Pancreas (tissue), 10 donors: Measurements from ENCODE around the gene MT1E. TPM values are rescaled to one million over a fixed set of nuclear protein-coding genes. Genes with fewer than 3 reads are reported as not detected.

Source experiments
- ATAC-seq, 4 donors: fragments of 200-7000 bp; cut with Tn5 transposase; one replicate each; pipeline versions ENCODE4 v1.8.0 to v1.9.1; 2020; ENCODE audit warnings: mild to moderate bottlenecking in 4 of 4, moderate library complexity in 4 of 4
- DNase-seq, 6 donors: peaks; one replicate each; pipeline ENCODE4 v3.0.0-alpha.2; 2020
- FAIRE-seq: peaks from 2 replicates; lab custom pipeline; 2012; peaks lifted over from hg19 to GRCh38; lab: Jason Lieb, UNC
- H3K27ac ChIP-seq, 4 donors: fragments of 200-600 bp; sonication (generic); 1 replicate in 3 of 4; 2 replicates in 1 of 4; pipeline versions ENCODE4 v1.5.0 to v1.8.0; 2020
- H3K27me3 ChIP-seq, 4 donors: fragments of 200-600 bp; one replicate each; pipeline ENCODE4 v1.8.0; 2021
- H3K36me3 ChIP-seq, 3 donors: fragments of 200-600 bp; sonication (generic) in 1 of 3; one replicate each; pipeline versions ENCODE4 v1.5.0 to v1.8.0; 2020 to 2021
- H3K4me1 ChIP-seq, 3 donors: fragments of 200-600 bp; one replicate each; pipeline ENCODE4 v1.8.0; 2021
- H3K4me3 ChIP-seq, 4 donors: fragments of 200-600 bp; sonication (generic) in 2 of 4; one replicate each; pipeline versions ENCODE4 v1.5.0 to v1.8.0; 2020 to 2021
- H3K9me3 ChIP-seq, 4 donors: fragments of 200-600 bp; one replicate each; pipeline ENCODE4 v1.8.0; 2021
- CTCF ChIP-seq, 4 donors: fragments of 200-600 bp; sonication (generic) in 3 of 4; IDR thresholded peaks; one replicate each; pipeline versions ENCODE4 v1.5.0 to v1.8.0; 2021; ENCODE audit warnings: antibody characterized with exemption in 4 of 4
- WGBS, 2 donors: extraction: QIAGEN DNeasy Blood & Tissue Kit; methylation state at CpG; one replicate each; pipeline ENCODE4 v1.1.7; 2013; 5-methylcytosine and 5-hydroxymethylcytosine counted together
- intact Hi-C, 3 donors: fragments of 100-400 bp; cut with DNase I; formaldehyde crosslinking; loops; one replicate each; pipeline versions ENCODE4 v1.11.1 to v1.14.2; 2022
- polyA plus RNA-seq, 2 donors: library from polyadenylated mRNA; stranded (reverse); fragments of 200-250 nt; gene quantifications; one replicate each; pipeline ENCODE4 v1.2.3, GENCODE V29; 2013
- total RNA-seq, 6 donors: library from RNA; stranded (reverse); fragmentation: NEBNext Ultra II Directional in 4 of 6; extraction: Animal tissue kit (Norgen Biotek cat#: 25700) in 4 of 6; gene quantifications; one replicate each; pipeline versions ENCODE4 v1.2.1 to v1.2.4, GENCODE V29; 2021 to 2023
- donor health status: healthy with polysubstance abuse.
- donor health status: DM: no; HTN: no; CAD: no; lungs with moderate emphysema.
- donor health status: DM: no; HTN: no; CAD: no.
- donor health status: control.
- donor health status: control.
- donor health status: Bipolar disorder and iron deficiency.
- donor health status: DM: yes; HTN: yes; CAD: no.
- donor health status: DM: no; HTN: no; CAD: no.
- donor health status: DM: no; HTN: no; CAD: no.
- donor health status: DM: yes; HTN: yes; CAD: no.

The MT1E gene
- total and polyA plus RNA-seq, 8 donors = 36.1 to 646 (median 203) TPM

GRCh38 chr16:56606476-56607108 is 19.0 kb upstream of the MT1E start:
- intact Hi-C loops = no loop called here
- no peak for ATAC-seq

GRCh38 chr16:56607109-56607618 is 18.4 kb upstream of the MT1E start:
- Histone ChIP-seq H3K4me3 (no peak overlapping the region), H3K27me3 (no peaks in the 10 kb centered on the region), H3K36me3 (no peaks in the 10 kb centered on the region), H3K27ac (peak overlapping the region; percentile 78 to 94 (median 90)), H3K4me1 (peaks cover 0 to 20% (median 0%) of the 10 kb centered on the region in 3 donors), H3K9me3 (no peaks in the 10 kb centered on the region)
- 76 to 83% methylated on average over 14 of the region's 14 CpGs for WGBS, 2 donors
- ATAC-seq = peak in 3 of 4 donors; percentile 1 to 15 (median 1)
- intact Hi-C loops = no loop called here
- no peak for TF ChIP-seq CTCF (IDR thresholded peaks at IDR 0.05)
- FAIRE-seq = no peak
- DNase-seq = peak in 3 of 6 donors; percentile 44 to 58 (median 52)

More at GRCh38 chr16:56606476-56607108, 19.0 kb upstream of the MT1E start:
- peaks cover 0 to 20% (median 0%) of the 10 kb centered on the region in 3 donors for H3K4me1 ChIP-seq
- no peaks in the 10 kb centered on the region for H3K9me3 ChIP-seq
- no peaks in the 10 kb centered on the region for H3K27me3 ChIP-seq
- peak overlapping the region; percentile 78 to 94 (median 90) for H3K27ac ChIP-seq
- TF ChIP-seq CTCF (IDR thresholded peaks at IDR 0.05) = no peak
- H3K4me3 ChIP-seq = no peak overlapping the region
- no peaks in the 10 kb centered on the region for H3K36me3 ChIP-seq
- DNase-seq = peak in 1 of 6 donors; percentile 38
- WGBS, 2 donors = 39 to 53% methylated on average over 8 of the region's 8 CpGs
- FAIRE-seq = no peak

- intact Hi-C loops = no loop called here
- ATAC-seq = no peak
- H3K4me1 ChIP-seq = peaks cover 0 to 20% (median 0%) of the 10 kb centered on the region in 3 donors
Observed at GRCh38 chr16:56607675-56608042, 17.9 kb upstream of the MT1E start.

GRCh38 chr16:56608043-56608875 is 17.3 kb upstream of the MT1E start, which contains the start of gene MT2A:
Gene MT2A (plus strand): TSS chr16:56608584. CDS start chr16:56608656, 72 bp downstream.
- H3K27ac ChIP-seq = peak within 1 kb of the TSS; percentile 78 to 94 (median 90)
- H3K27me3 ChIP-seq = no peaks in the 10 kb centered on the region
- DNase-seq = peak; percentile 94 to 97 (median 95)
- peak within 1 kb of the TSS; percentile 43 to 56 (median 50) for H3K4me3 ChIP-seq
- WGBS, 2 donors = 3 to 4% methylated on average over 53 to 62 of the region's 62 CpGs
- peak; percentile 86 to 92 (median 92) for ATAC-seq
- no peak for TF ChIP-seq CTCF (IDR thresholded peaks at IDR 0.05)
- H3K36me3 ChIP-seq = no peaks in the 10 kb centered on the region
- H3K9me3 ChIP-seq = no peaks in the 10 kb centered on the region
- intact Hi-C loops = no loop called here
- H3K4me1 ChIP-seq = peaks cover 0 to 20% (median 0%) of the 10 kb centered on the region in 3 donors
- FAIRE-seq = no peak

More at GRCh38 chr16:56607675-56608042, 17.9 kb upstream of the MT1E start:
- FAIRE-seq (no peak), DNase-seq (no peak)
- Histone ChIP-seq H3K9me3 (no peaks in the 10 kb centered on the region), H3K27me3 (no peaks in the 10 kb centered on the region), H3K4me3 (peak overlapping the region in 2 of 4 donors; percentile 46 to 56), H3K36me3 (no peaks in the 10 kb centered on the region), H3K27ac (peak overlapping the region; percentile 78 to 94 (median 90))
- 81 to 85% methylated on average over 2 of the region's 2 CpGs for WGBS, 2 donors
- no peak for TF ChIP-seq CTCF (IDR thresholded peaks at IDR 0.05)
